ENCODE results near the gene IL17F. TPM values are rescaled to one million over a fixed set of nuclear protein-coding genes. Genes with fewer than 3 reads are reported as not detected.

IL17F gene
- total RNA-seq, 1 donor from 2014 or later = not detected

DNA sequence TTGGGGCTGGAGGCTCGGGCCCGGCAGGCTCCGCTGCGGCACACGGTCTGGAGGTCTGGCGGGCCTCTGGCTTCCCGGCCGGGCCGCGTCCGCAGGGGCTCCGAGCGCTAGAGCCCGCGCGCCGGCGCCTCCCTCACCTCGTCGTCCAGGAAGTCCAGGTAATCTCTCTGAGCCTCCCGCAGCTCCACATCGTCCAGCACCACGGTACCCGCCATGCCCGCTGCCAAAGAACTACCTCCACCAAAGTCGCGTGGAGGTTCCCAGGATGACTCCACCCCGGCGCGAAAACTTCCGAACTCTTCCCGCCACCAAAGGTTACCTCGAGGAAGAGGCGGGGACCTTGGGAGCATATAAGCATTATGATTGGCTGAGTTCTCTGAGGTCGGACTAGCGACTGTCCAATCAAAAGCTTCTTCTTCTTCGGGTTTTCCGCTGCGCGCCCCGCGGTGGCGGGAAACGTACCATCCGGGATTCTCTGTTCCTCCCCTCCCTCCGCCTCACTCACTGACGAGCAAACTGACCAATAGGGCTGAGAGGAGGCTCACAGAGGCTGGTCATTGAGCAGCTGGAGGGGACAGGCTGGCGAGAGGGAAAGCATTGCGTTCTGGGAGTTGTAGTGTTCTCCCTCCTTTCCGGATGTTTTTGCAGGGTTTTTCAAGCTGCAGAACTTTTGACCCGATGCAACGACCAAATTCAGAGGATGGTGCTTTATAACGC, 40.3 kb upstream of the IL17F start, which contains the start of gene MCM3:
MCM3 (minus strand) TSS at position 283 of the 717 bp plus-strand sequence; CDS start at position 215, 68 bp downstream.
- TF ChIP-seq, protein P1, sequence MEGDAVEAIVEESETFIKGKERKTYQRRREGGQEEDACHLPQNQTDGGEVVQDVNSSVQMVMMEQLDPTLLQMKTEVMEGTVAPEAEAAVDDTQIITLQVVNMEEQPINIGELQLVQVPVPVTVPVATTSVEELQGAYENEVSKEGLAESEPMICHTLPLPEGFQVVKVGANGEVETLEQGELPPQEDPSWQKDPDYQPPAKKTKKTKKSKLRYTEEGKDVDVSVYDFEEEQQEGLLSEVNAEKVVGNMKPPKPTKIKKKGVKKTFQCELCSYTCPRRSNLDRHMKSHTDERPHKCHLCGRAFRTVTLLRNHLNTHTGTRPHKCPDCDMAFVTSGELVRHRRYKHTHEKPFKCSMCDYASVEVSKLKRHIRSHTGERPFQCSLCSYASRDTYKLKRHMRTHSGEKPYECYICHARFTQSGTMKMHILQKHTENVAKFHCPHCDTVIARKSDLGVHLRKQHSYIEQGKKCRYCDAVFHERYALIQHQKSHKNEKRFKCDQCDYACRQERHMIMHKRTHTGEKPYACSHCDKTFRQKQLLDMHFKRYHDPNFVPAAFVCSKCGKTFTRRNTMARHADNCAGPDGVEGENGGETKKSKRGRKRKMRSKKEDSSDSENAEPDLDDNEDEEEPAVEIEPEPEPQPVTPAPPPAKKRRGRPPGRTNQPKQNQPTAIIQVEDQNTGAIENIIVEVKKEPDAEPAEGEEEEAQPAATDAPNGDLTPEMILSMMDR (conservative IDR thresholded peaks at IDR 0.05; ENCODE audit: low read depth, low read length) = no peak
- DNase-seq (ENCODE audit: low read depth) = peak; percentile 96
- peak within 1 kb of the TSS; percentile 88 for H3K4me3 ChIP-seq (ENCODE audit: low read depth, low read length)

DNA sequence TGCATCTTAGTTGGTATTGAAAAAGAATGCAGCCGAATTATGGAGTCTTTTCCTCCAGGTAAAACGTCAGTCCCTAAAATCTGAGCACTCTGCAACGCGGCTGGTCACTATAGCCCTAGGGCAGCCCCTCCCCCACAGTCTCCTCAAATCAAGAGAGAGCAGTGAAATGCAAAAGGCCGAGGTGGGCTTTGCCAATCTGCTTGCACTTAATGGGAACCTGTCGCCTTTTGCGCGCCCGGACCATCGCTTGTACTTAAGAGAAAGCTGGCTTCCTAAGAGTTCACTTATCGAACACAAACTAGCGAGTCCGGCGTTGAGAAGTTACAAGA, 39.8 kb upstream of the IL17F start:
- no peak for DNase-seq (ENCODE audit: low read depth)
- TF ChIP-seq, protein P1 (conservative IDR thresholded peaks at IDR 0.05; ENCODE audit: low read depth, low read length) = no peak
- peak overlapping the region; percentile 88 for H3K4me3 ChIP-seq (ENCODE audit: low read depth, low read length)

DNA sequence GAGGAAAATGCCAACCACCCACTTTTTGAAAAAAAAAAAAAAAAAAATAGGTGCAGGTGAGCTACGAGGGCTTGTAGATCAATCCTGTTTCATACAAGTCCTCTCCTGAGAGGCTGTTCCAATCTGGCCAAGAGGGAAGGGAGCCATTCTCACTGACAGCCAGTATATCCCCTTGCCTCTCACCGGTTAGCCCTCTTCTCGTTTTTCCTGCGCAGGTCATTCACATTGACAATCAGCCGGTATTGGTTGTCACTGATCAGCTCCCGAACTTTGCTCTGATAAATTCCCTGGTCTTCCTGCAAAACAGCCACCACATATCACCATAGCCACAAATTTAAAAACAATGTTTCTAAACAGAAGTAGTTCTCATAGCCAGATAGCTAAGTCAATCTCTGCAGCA, 38.8 kb upstream of the IL17F start:
- no peak for DNase-seq (ENCODE audit: low read depth)
- peak overlapping the region; percentile 88 for H3K4me3 ChIP-seq (ENCODE audit: low read depth, low read length)
- TF ChIP-seq, protein P1 (conservative IDR thresholded peaks at IDR 0.05; ENCODE audit: low read depth, low read length) = no peak

DNA sequence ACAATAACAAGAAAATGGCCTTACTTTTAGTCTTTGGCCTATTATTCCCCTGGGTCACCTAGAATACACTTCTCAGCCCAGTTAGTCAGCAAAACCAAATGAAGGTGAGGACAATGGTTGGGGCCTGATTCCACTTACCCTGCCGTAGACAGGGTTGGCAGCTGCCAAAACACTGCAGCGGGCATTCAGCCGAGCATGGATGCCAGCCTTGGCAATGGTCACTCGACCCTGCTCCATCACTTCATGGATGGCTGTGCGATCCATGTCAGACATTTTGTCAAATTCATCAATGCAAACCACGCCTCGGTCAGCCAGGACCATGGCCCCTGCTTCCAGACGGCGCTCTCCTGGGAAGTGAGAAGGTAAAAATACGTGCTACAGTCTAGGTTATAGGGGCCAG, 31.8 kb upstream of the IL17F start:
- no peak overlapping the region for H3K4me3 ChIP-seq (ENCODE audit: low read depth, low read length)
- TF ChIP-seq, protein P1 (conservative IDR thresholded peaks at IDR 0.05; ENCODE audit: low read depth, low read length) = no peak
- DNase-seq (ENCODE audit: low read depth) = no peak

DNA sequence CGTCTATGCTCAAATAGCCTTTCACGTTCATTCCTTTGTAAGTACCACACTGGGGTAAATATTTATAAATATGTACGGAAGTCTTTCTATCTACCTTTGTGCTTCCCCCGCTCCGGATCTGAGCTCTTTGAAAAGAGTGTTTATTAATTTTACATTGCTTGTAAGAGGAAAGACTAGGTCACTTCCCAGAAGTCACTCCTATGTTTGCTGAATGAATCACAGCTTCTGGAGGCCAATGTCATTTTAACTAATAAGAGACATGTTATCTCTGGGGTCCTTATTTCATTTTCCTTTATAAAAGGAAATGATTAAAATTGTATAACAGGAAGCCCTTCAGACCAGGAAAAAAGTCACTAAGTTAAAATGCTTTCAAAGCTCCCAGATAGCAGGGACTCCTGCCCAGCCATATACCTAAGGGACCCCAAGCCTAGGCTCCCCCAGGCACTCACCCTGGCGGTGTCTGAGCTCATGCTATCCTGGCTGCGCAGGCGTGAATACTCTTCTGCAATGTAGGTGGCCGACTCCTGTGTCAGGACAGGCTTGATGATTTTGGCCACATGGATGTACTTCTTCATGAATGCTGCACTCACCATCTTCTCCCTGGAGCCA, 27.7 kb upstream of the IL17F start:
- DNase-seq (ENCODE audit: low read depth) = no peak
- TF ChIP-seq, protein P1 (conservative IDR thresholded peaks at IDR 0.05; ENCODE audit: low read depth, low read length) = no peak
- no peak overlapping the region for H3K4me3 ChIP-seq (ENCODE audit: low read depth, low read length)

DNA sequence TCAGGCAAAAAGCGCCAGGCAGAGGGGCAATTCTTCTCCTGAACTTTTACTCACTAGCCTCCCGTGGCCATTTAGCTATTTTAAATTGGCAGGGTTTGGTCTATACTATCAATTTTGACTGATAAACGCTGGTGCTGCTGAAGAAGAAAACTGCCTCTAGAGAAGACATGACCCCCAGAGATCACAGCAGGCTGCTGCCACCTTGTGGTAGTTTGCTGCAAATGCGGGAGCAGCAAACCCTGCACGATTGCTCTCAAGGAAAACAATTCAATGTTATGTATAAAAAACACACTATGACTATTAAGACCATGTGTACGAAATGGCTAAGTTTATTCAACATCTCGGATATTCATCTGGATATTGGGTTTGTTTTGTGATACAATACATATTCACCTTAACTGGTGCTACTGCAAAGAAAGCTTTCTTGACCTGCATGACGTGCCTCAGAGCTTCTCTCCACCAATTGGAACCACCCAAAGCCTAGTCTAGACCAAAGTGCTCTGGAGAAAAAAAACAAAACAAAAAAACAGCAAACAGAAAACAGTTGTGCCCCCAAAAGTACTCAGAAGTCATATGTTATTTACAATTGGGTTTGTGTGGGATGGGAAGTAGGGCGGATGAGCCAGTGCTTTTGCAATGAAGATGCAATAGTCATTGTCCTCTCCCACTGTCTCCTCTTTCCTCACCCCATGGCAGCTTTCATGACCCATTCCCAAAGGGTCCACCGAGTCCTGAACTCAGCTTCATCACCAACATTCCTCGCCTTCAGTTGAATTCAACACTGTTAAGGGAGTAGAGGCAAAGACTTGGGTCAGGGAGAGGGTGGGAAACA, 19.6 kb upstream of the IL17F start:
- no peak overlapping the region for H3K4me3 ChIP-seq (ENCODE audit: low read depth, low read length)
- no peak for DNase-seq (ENCODE audit: low read depth)
- TF ChIP-seq, protein P1 (conservative IDR thresholded peaks at IDR 0.05; ENCODE audit: low read depth, low read length) = peak; percentile 97

Data from epithelial cell of proximal tubule (primary cell).